HG02759 (cell line): ENCODE results near the gene C10orf105.

Source experiments
- ATAC-seq: cut with Tn5 transposase; IDR thresholded peaks from one replicate; pipeline ENCODE4 v1.9.1; 2021; ENCODE audit warnings: mild to moderate bottlenecking, moderate library complexity; ENCODE audit not compliant: unreplicated experiment

The C10orf105 gene

DNA sequence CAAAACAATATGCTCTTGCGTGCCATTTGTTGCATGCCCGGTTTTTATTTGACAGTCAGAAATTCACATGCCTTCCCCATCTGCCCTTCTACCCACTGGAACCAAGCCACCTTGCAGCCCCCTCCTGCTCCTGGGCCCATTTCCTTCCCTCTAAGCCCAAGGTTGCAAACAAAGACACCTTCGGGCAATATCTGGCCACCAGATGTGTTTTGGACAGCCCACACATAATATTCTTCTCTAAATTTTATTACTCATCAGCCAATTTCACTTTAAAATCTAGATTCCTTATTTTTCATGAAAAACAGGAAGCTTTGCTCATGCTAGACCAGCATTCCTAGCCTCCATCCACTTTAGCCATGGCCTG, 18.2 kb upstream of the C10orf105 start:
- ATAC-seq = no peak

DNA sequence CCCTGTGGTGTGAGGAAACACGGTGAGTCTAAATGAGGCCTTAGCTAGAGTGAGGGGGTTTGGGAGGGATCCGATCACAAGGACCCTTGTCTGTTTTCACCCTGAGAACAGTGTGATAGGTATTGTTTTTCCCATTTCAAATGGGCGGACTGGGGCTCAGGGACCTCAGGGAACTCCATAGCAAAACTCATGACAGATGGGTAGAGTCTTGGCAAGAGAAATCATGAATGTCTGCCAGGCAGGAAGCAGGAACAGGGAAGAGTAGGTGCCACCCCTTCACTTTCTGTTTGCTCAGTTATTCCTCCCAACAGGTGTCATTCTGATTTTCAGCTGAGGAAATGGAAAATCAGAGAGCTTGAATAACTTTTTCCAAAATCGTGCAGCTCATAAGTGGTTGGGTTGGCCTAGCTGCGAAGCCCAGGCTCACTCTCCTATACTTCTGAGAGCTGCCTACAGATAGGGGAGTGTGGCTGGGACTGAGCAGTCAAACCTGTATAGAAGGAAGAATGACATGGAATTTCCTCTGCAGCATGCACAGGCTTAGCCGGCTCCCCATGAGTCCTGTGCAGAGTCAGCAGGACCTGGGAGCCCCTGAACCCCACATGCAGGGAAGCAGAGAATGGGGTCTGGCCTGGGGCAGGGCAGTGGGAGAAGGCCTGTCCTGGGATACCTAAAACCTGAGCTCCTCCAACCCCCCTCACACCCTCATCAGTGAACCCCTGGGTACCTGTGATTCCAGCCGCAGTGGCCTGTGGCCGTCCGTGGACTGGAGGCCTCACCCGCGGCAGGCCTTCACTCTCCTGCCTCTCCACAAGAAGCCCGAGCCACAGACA, 17.6 kb upstream of the C10orf105 start:
- ATAC-seq = no peak

DNA sequence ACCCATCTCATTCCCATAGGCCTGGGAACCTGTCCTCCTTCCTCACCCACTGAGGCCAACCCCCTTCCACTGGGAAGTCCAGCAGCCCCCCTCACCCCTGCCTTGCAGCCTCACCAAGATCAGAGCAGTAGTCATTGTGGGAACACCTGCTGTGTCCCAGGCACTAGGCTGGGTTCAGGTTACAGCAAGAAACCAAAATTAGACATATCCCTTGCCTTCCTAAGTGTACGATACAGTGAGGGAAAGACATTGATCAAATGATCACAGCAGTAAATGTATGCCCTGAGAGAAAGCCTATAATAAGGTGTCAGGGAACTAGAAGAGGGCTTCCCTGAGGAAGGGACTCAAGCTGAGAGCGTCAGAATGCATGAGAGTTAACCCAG, 17.0 kb upstream of the C10orf105 start:
- ATAC-seq = no peak

DNA sequence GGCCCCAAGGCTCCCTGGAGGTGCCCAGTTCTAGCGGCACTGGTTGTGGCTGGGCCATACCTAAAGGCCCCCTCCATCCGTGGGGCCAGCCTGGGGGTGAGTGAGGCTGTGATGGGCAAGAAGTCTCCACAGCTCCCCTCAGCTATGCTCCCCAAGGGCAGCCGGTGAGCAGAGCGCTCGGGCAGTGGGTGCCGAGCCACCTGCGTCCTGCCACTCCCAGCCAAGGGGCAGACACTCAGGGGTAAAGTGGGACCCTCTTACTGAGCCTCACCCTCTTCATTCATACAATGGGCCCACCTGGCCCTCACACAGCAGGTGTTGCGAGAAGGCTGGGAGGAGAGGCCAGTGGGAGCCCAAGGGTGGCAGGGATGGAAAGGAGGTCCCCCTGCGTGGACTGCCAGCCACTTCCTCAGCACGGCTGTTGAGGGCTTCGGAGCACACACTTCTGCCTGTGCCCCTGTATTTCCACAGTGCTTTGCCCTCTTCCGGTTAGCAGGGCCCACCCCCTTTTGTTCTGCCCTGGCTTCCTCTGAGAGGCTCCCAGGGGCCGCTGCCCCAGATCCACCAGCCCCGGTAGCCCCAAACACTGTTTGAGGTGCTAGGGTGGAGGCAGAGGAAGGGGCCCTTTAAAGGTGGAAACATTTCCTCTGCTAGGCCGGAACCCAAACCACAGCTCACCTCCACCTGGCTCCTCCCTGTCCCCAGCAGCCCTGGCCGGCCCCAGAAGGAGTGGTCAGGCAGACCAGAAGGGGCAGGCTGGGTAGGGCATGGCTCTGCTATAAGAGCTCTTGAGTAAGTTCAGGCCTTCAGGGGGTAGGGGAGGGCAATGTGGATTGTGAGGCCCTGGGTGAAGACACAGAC, 16.4 kb upstream of the C10orf105 start:
- ATAC-seq = no peak

DNA sequence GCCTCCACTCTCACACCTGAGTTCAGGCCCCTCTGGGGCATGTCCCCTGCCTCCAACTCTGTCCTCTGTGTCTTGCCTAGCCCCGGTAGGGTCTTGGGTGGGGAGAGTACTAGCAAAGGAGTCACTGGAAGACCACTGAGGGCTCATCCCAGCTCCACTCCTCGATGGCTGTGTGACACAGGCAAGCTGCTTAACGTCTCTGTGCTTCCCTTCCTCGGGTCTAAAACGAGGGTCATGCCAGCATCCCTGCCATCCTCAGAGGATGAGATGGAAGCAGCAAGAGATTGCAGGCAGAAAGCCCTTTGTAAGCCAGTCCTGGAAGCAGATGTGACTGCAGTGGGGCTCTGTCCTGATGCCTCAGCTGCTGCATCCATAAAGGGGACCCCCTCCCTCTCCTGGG, 15.2 kb upstream of the C10orf105 start:
- ATAC-seq = no peak

DNA sequence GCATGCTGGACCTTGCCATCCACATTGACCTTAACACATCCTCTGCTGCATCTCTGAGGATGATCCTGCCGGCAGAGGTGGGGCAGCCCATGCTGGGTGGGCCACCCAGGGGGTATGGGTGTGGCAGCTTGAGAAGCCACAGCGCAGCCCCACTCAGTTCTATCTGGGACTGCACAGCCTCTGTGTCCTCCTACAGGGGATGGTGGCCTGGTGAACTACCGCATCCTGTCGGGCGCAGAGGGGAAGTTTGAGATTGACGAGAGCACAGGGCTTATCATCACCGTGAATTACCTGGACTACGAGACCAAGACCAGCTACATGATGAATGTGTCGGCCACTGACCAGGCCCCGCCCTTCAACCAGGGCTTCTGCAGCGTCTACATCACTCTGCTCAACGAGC, 12.2 kb upstream of the C10orf105 start:
- no peak for ATAC-seq

DNA sequence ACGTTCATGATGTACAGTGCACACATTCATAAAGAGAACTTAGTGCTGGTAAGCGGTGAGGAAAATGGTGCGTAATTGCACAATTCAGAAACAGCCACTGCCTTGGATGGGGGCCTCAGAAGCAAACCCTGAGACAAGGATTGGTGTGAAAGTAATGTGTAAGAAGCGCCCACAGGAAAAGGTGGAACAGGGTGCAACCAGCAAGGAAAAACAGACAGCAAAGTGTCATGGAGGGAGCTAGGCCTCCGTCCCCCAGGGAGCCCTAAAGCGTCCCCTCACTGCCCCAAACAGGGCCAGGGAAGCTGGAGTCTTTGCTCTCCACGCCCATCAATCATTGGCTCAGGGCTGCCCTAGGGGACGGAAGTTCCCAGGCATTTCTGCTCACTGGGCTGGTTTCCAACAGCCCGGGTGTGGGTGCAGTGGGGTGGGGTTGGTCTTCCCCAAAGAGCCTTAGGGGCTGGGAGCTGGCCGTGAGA, 9.6 kb upstream of the C10orf105 start:
- no peak for ATAC-seq

DNA sequence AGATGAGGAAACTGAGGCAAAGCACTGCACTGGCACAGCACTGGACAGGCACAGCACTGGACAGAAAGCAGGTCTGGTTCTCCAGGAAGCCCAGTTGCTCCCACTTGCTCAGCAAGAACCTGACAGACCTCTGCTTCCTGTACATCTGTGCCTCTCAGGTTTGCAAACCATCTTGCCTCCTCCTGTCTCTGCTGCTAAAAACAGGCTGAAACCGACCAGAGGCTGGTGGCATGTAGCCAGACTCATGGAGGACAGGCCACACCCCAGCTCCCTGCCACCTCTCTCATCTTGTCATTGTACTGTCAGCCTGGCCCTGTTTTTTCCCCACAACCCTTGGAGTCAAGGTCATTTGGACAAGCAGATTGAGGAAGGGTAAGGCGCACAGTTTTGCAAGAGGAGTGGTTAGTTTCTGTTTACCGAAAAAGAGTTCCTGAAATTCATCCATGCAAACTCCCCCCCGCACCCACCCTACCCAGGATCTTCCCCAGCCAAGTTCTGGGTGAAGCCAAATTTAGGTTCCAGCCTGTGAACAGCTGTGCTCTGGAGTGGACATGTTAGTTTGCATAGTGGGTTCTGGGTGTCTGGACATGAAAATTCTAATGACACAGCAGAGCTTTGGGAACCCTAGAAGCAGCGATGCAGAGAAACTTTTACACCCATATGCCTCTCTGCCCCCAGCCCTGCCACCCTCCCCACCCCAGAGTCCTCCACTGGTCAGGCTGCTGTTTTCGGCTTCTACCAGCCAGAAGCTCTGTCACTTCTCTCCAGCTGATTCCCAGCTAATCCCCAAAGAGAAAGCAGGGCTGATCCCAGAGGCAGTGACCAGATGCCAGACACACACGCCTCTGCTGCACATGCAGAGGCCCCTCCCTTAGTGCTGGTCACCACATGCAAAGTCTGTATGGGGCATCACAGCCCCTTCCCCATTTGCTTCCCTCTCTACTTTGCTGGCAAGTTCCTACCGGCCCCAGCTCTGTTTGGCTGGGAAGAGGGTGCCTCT, 8.5 kb upstream of the C10orf105 start:
- peak; percentile 65 for ATAC-seq

DNA sequence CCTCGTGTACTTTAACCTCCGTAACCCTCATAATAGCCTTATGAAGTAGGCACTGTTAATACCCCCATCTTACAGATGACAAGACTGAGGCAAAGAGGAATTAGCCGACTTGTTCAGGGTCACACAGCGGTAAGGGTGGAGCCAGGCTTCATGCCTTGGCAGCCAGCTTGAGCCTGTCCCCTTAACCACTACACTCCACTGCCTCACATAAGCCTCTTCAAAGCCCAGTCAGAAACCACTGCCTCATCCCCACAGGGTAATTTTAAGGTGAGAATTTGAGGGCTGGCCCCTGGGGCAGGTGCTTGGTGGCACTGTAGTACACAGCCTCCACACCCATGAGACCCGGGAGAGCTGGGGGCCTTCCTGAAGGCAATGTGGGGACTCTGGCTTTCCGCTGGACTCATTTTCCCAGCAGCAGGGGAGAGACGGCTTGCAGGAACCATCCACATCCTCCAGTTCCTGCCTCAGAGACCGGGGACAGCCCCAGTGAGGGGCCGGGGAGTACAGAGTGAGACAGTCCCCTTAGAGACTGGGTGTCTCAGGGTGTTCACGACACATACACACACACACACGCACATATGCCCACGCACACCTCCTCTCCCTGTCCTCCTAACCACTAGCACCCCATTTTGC, 7.6 kb upstream of the C10orf105 start:
- ATAC-seq = peak; percentile 36

DNA sequence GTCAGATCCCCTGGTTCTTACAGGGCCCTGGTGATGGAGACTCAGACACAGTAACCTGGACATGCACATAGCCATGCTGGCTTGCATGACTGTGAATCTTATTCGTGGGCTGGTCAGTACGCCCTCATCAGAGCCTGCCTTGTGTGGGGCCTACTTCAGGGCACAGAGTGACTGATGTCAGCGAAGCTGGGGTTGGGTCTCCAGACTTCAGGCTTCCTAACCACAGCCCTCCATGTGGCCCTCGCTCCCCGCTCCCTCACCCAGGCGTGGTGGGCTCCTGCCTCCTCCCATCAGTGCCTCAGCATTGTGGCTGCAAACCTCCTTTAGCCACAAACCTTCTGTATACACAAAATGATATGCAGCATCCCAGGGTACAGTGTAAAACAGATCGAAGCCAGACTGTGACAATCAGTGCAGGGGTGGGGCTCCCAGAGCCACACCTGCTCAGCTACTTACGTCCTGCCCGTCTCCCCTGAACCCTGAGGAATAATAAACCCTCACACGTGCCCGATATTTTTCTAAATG, 7.1 kb upstream of the C10orf105 start:
- no peak for ATAC-seq

DNA sequence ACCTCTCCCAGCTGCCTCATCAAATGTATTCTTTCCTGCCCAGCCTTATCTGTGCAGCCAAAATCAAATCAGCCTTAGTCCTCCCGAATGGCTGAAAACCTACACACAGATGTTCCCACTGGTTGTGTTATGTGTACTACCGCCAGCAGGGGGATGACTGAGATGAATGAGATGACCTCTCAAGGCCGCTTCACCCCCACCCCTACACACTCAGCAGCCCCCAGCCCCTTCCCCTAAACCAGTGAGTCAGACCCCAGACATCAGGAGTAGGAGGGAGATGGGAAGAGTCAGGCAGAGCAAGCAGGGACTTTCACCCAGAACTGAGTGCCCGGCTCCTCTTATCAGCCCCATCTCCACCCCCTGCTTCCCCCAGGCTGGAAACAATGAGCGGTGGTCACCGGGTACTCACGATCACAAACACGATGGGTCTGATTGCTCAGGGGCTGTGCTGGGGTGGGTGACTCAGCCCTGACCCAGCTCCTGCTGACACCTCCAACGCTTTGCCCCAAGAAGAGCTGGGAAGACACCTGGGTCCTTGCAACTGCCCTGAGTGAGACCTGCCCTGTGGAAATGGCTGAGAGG, 6.5 kb upstream of the C10orf105 start:
- ATAC-seq = no peak

DNA sequence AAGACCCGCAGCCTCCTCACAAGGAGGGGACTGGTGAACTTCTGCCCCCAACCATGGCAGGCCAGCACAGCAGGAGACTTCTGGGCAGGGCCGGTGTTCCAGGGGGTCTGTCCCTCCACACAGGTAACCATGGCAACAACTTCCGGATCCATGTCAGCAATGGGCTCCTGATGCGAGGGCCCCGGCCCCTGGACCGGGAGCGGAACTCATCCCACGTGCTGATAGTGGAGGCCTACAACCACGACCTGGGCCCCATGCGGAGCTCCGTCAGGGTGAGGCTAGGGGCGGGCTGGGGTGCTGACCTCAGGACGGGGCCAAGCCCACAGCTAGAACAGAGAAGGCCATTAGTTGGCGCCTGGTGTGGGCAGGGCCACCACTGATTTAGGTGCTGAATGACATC, 5.7 kb upstream of the C10orf105 start:
- ATAC-seq = no peak

DNA sequence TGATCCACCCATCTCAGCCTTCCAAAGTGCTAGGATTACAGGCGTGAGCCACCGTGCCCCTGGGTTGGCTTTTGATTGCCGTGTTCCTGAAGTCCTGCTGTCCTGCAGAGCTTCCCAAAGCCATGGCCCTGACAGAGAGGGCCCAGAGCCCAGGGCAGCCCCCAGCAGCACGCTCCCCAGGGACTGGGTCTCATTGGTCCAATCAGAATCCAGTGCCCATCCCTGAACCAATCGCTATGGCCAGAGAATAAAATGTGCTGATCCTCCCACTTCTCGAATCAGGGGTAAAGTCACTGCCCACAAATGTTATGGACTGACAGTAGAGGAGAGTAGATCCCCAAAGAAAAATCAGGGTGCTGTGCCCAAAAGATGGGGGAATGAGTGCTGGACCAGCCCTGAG, 5.0 kb upstream of the C10orf105 start:
- ATAC-seq = no peak

DNA sequence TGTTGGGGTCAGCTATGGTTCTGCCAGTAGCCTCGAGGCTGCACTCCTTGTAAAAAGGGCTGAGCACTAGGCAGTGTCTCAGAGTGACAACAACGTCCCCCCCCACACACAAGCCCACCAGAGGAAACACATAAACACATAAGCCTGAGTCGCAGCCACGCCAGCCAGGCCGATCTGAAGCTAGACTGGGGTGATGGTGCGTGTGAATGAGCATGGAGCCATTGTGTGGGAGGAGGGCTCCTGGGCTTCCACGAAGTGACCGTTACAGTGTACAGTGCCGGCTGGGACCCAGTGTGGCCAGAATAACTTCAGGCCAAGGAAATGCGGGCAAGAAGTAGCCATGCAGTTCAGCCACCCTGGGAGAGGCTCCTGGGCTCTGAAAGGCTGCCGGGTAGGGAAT, 3.7 kb upstream of the C10orf105 start:
- no peak for ATAC-seq

DNA sequence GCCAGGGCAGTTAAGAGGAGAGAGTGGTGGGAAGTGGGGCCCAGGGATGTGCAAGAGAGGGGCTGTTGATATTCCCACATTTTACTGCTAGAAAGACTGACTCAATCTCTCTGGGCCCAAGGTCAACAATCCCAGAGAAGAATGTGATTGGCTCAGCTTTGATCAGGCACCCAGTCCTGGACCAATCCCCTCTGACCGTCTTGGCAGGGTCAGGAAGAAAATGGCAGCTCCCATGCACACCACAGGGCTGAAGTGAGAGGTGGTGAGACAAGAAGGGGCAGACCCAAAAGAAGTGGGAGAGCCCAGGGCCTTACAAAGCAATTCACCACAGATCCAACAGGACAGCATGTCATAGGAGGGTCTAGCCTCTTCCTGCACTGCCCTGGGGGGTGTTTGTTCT, 3.3 kb upstream of the C10orf105 start:
- ATAC-seq = no peak

DNA sequence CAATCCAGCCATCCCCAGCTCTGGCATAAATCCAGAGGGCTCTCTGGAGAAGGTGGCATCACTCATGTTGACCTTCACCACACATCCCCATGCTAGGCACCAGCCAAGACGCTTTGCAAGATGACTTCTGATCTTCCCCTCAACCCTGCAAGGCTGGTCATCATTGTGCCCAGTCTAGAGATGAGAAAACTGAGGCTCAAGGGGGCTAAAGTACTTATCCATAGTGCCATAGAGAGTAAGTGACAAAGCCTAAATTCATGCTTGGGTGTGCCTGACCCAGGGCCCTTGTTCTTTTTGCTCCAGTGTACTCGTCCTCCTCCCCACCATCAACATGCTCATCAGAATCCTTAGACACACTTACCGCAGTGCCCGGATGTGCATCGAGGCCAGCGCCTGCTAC, 1.7 kb upstream of the C10orf105 start:
- ATAC-seq = no peak

DNA sequence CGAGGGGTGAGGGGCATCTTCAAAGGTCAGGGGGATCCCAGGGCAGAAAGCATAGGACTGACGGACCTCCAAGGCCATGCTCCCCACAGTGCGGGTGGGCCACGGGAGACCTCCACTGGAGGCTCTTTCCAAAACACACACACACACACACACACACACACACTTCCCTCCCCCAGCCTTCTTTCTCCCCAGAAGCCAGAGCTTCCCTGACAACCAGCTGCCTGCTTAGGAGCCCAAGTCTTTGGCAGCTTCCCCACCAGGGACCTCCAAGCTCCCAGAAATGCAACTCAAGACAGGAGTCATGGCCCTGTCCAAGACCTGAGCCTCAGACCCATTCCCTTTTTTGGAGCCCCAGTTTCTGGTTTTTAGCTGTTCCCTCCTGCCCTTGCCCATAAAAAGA, 710 bp upstream of the C10orf105 start:
- no peak for ATAC-seq

DNA sequence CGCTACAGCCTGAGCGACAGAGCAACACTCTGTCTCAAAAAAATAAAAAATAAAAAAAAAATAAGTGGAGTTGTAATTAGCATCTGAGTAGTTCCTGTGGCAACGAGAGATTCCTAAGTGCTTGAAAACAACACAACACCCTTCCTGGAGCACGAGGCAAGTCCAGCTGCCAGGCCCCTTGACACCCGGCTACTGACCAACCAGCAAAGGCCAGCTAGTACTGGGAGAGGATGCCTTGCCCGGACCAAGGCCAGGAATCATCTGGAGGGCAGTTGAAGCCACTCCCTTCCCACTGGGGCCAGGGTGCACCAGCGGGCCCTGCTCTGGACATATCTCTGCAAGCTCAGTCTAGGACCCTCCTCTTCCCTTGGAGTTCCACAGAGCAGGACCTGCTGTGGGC, 536 bp downstream of the C10orf105 start:
- no peak for ATAC-seq

DNA sequence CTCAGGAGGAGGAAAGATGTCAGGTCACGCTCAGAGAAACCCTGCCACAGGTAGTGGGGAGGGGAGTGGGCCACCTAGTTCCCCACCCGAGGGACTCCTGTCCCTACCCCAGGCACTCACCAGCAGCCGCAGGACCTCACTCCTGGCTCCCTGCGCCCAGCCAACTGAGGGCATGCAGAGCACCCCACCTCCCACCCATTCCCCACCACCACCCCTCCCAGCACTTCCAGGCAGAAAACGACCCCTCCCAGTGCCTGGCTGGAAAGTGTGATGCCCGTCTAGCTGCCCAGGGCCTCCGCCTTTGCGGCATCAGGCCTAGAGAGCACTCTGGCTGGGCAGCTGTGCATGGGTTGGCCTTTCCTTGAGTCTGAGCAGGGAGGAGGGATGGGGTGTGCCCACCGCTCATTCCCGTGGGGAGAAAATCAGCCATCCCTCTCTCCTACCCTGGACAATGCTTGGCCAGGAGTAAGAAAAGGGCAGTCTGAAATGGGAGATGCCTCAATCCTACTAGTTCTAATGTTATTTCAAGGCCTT, 1.3 kb downstream of the C10orf105 start:
- ATAC-seq = no peak

DNA sequence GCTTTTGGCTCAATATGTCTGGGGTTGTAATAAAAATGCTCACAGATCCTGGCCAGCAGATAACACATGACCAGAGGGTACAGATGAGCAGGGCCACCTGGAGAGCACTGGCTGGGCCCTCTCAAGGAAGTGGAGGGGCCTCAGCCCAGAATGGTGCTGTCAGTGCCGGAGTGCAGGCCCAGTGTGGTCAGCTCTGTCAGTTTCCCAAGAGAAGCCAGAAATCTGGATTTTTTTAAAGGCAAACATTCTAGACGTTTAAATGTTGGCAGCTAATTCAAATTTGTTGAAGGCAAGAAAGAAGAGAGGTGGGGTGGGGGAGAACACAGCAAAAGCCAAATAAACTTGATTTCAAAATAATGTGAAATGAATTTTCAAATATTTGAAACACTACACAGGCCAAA, 2.0 kb downstream of the C10orf105 start:
- ATAC-seq = no peak
